NCI-H1436 treated with DMSO at 0.1 percent for 48 hours (cell line): ENCODE results near the gene PPIL1.

ENCODE experiments used
- DNase-seq: peaks from one replicate; lab custom pipeline; 2025; lab: John Stamatoyannopoulos, UW

The PPIL1 gene

GRCh38 chr6:36836111-36837021, 38.2 kb downstream of the PPIL1 start:
- DNase-seq: no peak

DNA sequence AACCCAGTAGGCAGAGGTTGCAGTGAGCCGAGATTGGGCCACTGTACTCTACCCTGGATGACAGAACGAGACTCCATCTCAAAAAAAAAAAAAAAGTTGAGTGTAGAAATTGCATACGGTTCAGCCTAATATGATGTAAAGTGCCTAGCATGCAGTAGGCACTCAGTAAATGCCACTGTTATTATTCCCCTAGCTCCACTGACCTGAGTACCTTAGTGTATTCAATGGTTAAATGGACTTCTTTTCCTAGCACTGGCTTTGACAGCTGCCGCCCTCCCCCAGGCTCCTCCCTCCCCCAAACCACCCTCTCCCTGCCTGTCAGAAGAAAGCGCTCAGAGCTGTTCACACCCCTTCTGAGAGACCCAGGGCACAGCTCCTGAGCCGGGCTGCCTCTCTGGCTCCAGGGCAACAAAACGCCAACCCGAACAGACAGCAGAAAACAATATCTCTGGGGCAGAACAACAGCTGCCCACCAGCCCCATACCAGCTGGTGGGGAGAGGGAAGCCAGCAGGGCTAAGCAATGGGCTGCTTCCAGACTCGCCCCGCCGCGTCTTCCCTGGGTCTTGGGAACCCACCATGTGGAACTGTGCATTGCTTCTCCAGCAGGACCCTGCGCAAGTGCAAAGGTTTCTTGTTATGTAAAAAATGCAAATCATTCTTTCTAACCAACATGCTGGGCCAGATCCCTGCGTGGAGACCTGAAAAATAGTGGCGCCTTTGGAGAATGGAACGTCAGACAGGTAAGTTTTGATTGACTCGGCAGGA, 39.8 kb downstream of the PPIL1 start:
- DNase-seq: no peak

DNA sequence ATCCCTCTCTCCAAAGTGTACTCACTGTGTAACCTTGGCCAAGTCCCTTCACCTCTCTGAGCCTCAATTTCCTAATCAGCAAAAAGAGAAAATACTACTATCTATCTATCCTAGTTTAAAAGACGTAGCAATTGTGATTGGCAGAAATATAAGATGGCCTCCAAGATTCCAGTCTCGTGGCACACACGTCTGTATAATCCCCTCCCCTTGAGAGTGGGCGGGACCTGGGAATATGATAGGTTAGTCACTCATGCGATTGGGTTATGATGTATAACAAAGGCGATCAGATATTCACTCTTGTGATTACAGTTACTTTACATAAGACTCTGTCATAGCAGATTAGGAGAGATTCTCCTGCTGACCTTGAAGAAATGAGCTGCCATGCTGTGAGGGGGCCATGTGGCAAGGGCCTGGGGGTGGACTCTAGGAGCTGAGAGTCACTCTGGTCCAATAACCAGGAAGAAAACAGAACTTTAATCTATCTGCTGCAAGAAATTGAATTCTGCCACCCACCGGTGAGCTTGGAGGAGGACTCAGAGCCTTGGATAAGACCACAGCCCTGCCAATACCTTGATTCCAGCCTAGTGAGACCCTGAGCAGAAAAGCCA, 41.3 kb downstream of the PPIL1 start:
- DNase-seq: no peak

DNA sequence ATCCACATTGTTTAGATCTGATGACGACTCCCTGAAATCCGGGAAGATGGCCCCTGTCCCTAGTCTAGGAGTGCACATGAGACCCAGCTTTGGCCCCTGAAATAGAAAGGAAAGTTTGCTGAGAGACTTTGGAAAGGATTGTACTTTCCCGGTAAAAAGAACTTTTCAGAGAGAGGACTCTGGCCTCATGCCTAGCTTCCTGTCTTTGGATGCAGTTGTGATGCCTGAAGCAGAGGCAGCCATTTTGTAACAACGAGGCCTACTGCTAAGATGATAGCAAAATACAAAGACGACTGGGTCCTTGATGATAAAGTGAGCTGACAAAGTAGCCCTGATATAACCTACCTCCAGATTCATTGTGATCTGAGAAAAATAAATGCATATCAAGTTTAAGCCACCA, 42.3 kb downstream of the PPIL1 start:
- no peak for DNase-seq

- no peak for DNase-seq
Measured at GRCh38 chr6:36830577-36830976, 44.0 kb downstream of the PPIL1 start.

DNA sequence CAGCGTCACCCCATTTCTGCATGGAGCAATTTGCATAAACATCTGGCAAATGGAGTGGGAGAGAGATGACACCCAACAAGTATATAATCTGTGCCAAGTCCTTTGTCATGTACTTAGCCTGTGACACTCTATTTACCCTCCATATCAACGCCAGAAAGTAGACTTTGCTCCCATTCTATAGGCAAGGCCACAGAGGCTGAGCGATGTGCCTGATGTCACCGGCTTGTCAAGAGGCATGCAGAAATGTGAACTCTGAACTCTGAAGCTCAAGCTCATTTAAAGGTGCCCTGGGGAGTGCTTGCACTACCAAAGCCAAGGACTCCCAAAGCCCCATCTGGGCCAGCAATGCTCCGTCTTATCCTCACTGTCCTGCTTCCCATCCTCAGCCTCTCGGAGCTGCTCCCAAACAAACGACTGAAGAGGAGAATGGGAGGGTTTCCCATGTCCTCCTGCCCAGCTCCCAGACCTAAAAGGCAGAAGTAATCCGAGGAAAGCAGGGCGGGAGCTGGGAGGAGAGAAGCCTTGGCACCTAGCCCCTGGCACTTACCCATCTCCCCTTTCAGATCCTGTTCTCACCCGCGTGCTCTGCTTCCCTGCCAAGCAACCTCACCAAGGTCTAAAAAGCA, 44.6 kb downstream of the PPIL1 start:
- DNase-seq: no peak

- DNase-seq: no peak
Measured at GRCh38 chr6:36827261-36828079, 47.1 kb downstream of the PPIL1 start.

DNA sequence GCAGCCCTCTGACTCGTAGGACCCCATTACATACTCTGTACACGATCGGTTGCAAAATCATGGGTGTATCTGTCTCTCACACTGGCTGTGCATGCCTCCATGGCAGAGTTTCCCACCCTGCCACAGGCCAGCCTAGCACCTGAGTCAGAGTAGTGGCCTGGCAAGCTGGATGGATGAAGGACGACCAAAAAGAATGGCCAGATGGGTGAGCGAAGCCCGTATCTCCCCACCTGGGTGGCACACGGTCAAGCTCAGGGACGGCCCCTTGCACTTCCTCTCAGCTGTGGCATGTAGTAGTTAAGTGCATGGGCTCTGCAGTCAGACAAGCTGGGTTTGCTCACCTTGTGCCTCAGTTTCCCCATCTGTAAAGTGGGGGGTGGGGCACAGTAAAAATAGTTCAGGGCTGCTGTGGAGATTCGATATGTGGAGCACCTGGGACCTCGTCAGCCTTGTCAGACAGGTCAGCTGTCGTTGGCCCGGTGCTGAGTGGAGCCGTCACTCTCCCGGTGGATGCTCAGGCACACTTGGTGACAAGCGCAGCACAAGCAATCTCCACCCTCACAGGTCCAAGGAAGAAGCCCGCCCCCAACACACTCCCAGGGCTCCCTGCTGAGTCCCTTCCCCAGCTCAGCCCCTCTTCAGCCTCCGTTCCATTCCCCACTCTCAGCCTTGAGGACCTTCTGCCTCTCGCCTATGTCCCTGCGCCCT, 47.9 kb downstream of the PPIL1 start:
- no peak for DNase-seq

- DNase-seq: no peak
Measured at GRCh38 chr6:36825994-36826393, 48.6 kb downstream of the PPIL1 start.

DNA sequence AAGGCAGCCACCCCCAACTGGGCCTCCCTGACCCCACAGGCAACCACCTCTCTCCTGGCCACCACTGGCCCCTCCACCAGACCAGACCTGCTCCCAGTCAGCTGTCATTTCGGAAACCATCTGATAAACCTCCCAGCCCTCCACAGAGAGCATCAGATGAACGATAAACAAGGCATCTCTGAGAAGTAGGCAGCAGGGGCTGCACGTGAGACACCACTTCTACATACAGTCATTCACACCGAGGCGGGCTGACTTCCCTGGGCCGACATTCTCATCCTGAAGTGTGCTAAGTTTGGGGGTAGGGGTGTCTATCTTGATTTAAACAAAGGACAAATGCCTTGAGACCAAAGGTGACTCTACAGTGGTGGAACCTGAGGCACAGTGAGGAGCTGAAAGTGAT, 49.2 kb downstream of the PPIL1 start:
- no peak for DNase-seq

- no peak for DNase-seq
Measured at GRCh38 chr6:36824253-36824652, 50.4 kb downstream of the PPIL1 start.

DNA sequence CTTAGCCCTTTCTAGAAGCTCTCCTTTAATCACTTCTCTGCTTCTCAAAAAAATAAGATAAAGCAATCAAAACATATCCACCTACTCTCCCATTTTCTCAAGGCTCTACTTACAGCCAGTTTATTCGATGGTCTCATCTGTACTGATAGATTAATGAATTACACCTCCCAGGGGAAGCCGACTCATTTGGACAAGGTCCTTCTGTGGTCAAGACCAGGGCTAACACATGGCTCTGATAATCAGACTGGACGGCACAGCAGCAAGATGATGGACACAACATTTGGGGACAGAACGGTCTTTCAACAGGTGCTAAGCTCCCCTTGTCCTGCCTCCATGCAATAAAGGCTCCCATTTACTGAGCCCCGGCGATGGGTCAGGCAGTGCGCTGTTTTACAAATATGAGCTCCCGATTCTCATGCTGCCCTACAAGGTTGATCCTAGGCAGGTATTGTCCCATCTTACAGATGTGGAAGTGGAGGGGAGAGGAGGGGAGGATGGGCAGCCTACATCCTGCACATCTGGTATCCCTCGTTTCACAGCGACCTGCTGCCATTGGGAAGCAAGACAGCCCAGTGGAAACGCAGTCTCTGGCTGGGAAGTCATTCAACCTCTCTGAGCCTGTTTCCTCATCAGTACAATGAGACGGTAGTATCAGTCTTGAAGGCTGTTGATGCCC, 51.0 kb downstream of the PPIL1 start:
- DNase-seq: no peak

GRCh38 chr6:36822506-36823269, 51.9 kb downstream of the PPIL1 start:
- no peak for DNase-seq

GRCh38 chr6:36821581-36822335, 52.8 kb downstream of the PPIL1 start:
- no peak for DNase-seq

- DNase-seq: no peak
Measured at GRCh38 chr6:36820700-36821580, 53.7 kb downstream of the PPIL1 start.

- no peak for DNase-seq
Measured at GRCh38 chr6:36818756-36819155, 55.8 kb downstream of the PPIL1 start.

DNA sequence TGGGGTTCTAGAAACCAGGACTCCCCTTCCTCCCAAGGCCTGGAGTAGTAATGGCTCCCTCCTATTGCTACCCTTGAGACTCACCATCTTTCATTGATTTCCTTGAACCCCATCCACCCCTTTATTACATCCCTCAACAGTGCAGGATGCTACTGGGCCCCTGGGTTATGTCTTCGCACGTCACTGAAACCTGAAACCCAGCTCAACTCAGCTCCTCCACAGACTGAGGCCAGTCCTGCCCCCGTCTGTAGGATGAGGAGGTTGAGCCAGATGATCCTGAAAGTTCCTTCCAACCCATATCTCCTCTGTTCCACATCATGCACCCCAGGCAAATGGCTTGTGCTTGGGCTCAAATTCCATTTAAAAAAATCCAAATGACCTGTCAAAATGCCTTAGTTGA, 56.8 kb downstream of the PPIL1 start:
- no peak for DNase-seq
